ENCODE measurements around the gene SBK1.

SBK1 gene

DNA sequence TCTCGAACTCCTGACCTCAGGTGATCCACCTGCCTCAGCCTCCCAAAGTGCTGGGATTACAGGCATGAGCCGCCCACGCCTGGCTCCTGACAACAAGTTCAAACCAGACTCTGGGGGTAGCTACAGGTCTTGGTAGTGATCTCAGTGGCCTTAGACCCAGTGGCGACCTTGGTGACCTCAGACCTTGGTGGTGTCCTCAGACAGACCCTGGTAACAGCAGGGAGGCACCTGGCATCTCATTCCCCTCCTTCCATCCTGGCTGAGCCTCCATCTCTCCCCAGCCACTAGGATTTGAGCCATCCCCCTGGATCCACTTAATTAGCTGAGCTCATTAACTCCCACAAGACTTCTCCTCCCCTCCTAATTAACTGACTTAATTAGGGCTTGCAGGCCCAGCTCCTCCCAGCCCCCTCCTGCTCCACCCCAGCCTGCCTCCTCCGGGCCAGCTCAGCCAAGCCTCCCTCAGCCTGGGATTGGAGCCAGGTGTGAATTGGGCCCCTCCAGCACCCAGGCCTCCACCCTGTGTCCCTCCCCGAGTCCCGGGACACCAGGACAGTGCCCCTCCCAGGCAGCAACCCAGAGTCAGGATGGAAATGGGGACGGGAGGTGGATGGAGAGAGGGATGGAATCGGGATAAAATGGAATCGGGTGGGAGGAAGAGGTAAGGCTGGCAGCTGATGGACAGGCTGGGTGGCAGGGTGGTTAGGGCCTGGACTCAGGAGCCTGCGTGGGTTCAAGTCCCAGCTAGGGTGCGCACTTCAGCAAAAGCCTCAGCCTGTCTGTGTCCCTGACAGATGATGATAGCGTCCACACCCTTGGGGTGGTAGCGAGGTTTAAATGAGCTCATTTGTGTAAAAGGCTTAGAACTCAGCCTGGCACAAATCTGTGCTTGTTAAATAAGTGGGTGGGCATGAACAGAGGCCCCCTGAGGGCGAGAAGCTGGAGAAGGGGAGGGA lies 11.2 kb upstream of the SBK1 start:
- H3K4me3 ChIP-seq (ENCODE audit: low read depth, low read length): no peak overlapping the region
- DNase-seq (ENCODE audit: low read depth): no peak
- TF ChIP-seq, protein P1, sequence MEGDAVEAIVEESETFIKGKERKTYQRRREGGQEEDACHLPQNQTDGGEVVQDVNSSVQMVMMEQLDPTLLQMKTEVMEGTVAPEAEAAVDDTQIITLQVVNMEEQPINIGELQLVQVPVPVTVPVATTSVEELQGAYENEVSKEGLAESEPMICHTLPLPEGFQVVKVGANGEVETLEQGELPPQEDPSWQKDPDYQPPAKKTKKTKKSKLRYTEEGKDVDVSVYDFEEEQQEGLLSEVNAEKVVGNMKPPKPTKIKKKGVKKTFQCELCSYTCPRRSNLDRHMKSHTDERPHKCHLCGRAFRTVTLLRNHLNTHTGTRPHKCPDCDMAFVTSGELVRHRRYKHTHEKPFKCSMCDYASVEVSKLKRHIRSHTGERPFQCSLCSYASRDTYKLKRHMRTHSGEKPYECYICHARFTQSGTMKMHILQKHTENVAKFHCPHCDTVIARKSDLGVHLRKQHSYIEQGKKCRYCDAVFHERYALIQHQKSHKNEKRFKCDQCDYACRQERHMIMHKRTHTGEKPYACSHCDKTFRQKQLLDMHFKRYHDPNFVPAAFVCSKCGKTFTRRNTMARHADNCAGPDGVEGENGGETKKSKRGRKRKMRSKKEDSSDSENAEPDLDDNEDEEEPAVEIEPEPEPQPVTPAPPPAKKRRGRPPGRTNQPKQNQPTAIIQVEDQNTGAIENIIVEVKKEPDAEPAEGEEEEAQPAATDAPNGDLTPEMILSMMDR (IDR thresholded peaks at IDR 0.05; ENCODE audit: insufficient read depth, low read depth, low read length, missing control alignments): no peak

DNA sequence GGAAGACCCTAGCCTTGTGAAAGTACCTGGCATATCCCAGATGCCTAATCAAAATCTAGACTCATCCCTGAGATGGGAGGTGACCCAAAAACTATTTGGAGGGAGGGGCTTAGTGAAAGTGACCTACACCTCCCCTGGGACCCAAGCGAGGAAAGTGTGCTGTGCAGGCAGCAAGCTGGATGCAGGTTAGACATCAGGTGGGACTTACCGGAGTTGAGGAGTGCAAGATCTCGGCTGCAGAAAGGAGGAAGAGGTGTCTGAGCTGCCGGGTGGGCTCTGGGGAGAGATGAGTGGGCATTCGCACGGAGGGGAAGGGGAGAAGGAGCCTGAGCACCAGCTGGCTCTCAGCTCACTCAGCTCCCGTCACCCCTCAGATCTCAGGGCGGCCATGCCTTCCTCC lies 10.3 kb upstream of the SBK1 start:
- TF ChIP-seq, protein P1 (IDR thresholded peaks at IDR 0.05; ENCODE audit: insufficient read depth, low read depth, low read length, missing control alignments): no peak
- no peak overlapping the region for H3K4me3 ChIP-seq (ENCODE audit: low read depth, low read length)
- no peak for DNase-seq (ENCODE audit: low read depth)

DNA sequence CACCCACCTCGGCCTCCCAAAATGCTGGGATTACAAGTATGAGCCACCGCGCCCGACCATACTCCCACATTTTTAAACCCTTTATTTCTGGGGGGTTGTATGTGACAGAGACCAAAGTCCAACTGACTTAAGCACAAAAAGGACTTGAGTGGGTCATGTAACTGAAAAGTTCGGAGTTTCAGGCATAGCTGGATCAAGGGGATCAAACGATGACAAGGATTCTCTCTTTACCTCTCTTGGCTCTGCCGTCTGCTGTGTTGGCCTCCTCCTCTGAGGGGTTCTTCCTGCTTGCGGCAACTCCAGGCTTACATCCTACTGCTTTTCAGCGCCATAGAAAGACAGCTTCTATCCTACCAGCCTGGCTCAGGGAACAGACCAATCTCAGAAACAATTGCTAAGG lies 9.2 kb upstream of the SBK1 start:
- TF ChIP-seq, protein P1 (IDR thresholded peaks at IDR 0.05; ENCODE audit: insufficient read depth, low read depth, low read length, missing control alignments): no peak
- no peak for DNase-seq (ENCODE audit: low read depth)
- no peak overlapping the region for H3K4me3 ChIP-seq (ENCODE audit: low read depth, low read length)

DNA sequence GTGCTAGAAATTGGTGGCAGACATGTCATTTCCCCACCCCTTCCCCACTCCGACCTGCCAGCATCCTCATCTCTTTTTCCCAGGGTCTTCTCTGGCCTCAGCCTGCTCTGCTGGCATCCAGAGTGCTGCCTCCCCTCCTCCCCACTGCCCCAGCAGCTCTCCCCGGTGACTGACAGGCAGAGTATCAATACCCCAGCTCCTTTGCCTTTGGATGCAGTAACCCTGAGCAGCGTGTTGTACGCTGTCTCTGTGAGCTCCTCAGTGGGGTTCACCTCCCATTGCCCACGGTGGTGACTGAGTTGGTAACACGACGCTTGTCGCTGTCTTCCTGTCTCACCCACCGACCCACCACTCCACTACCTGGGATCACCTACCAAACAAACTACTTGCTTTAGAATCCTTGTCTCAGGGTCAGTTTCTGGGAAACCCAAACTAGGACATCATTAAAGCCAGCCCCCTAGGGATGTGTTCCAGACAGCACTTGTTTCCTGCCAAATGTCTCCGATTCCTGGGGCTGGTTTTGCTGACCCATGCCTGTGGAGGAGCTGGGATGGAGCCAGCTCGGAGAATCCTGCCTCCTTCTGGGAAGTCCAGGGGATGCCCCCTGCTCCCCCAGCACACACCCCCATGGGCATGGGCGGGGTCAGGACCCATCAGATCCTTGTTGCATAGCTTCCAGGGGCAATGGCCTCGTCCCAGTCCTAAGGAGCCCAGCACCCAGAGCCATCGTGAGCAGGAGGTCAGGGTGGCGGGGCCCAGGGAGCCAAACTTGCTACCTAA lies 8.3 kb upstream of the SBK1 start:
- H3K4me3 ChIP-seq (ENCODE audit: low read depth, low read length): no peak overlapping the region
- DNase-seq (ENCODE audit: low read depth): no peak
- TF ChIP-seq, protein P1 (IDR thresholded peaks at IDR 0.05; ENCODE audit: insufficient read depth, low read depth, low read length, missing control alignments): no peak

DNA sequence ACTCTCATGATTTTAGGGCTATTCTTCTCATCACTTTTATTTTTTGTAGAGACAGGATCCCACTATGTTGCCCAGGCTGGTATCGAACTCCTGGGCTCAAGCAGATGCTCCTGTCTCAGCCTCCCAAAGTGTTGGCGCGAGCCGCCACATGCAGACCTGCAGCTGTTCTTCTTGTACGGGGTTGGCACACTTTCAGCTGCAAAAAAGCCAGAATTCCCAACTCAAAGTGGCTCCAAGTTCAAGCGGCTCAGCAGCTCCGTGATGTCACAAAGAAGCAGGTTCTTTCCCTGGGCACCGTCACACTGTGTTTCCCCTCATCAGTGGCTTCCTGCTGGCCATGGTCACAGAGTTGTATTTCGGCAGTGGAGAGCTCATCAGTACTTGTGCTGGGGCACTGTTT lies 6.7 kb upstream of the SBK1 start:
- TF ChIP-seq, protein P1 (IDR thresholded peaks at IDR 0.05; ENCODE audit: insufficient read depth, low read depth, low read length, missing control alignments): no peak
- no peak for DNase-seq (ENCODE audit: low read depth)
- no peak overlapping the region for H3K4me3 ChIP-seq (ENCODE audit: low read depth, low read length)

DNA sequence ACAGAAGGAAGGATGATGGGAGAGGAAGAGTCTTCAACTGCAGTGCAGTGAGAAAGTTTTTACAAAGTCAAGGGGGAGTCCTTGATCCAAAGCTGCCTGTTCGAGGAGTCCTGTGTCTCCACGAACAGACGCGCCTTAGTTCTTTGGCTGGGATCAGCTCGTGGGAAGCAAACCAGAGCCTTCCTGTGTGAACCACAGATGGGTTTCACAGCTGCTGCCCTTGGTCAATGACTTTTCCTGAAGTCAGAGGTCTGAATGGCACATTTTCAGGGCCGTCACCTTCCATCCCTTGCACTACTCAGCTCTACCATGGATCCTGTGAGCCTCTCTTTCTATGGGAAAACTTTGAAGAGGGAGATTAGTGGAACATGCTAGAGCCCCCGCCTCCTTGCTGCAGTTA lies 4.2 kb upstream of the SBK1 start:
- TF ChIP-seq, protein P1 (IDR thresholded peaks at IDR 0.05; ENCODE audit: insufficient read depth, low read depth, low read length, missing control alignments): no peak
- H3K4me3 ChIP-seq (ENCODE audit: low read depth, low read length): no peak overlapping the region
- DNase-seq (ENCODE audit: low read depth): no peak
